GM12878 (cell line): Measurements from ENCODE around the gene GPR68. TPM values are rescaled to one million over a fixed set of nuclear protein-coding genes. Genes with fewer than 3 reads are reported as not detected.
A peak's percentile ranks its signal among the peaks of the same experiment; 100 is the strongest.

ENCODE experiments used
- ASH2L ChIP-seq: fragments of 300-600, 200-600 bp; sonication (generic); IDR thresholded peaks from 2 replicates; pipeline ENCODE4 v1.6.1; 2017; ENCODE audit warnings: low read depth, mild to moderate bottlenecking, borderline replicate concordance
- BRCA1 ChIP-seq: IDR thresholded peaks from 2 replicates; pipeline ENCODE4 v1.6.1; 2011; ENCODE audit warnings: low read depth, low read length, improper control_type of control experiment
- EED ChIP-seq: sonication (generic); IDR thresholded peaks from 2 replicates; pipeline ENCODE4 v1.6.1; 2016; ENCODE audit warnings: antibody characterized with exemption, low read depth
- IKZF2 ChIP-seq, 2 experiments: fragments of 450-650 bp; IDR thresholded peaks; 2 replicates each; pipeline ENCODE4 v1.6.1; 2017; ENCODE audit warnings: mild to moderate bottlenecking in 2 of 2, moderate library complexity in 2 of 2
- IRF4 ChIP-seq: IDR thresholded peaks from 2 replicates; pipeline ENCODE4 v1.6.1; 2011; ENCODE audit warnings: low read depth, low read length
- JUND ChIP-seq: IDR thresholded peaks from 2 replicates; pipeline ENCODE4 v1.6.1; 2012; ENCODE audit warnings: low read depth, mild to moderate bottlenecking, low read length, improper control_type of control experiment, moderate library complexity
- NFYA ChIP-seq: IDR thresholded peaks from 2 replicates; pipeline ENCODE4 v1.6.1; 2011; ENCODE audit warnings: low read depth, mild to moderate bottlenecking, low read length, improper control_type of control experiment, borderline replicate concordance
- RAD21 ChIP-seq: IDR thresholded peaks from 2 replicates; pipeline ENCODE4 v1.6.1; 2011; ENCODE audit warnings: mild to moderate bottlenecking, low read depth, low read length, moderate library complexity; ENCODE audit not compliant: insufficient read depth
- RBBP5 ChIP-seq: fragments of 200-600 bp; sonication (generic); conservative IDR thresholded peaks from 2 replicates; pipeline ENCODE4 v1.6.1; 2016
- SIN3A ChIP-seq: IDR thresholded peaks from 2 replicates; pipeline ENCODE4 v1.6.1; 2012; ENCODE audit warnings: low read depth, low read length, improper control_type of control experiment
- SP1 ChIP-seq: IDR thresholded peaks from one replicate; pipeline ENCODE4 v1.6.1; 2011; ENCODE audit warnings: low read depth, low read length
- TCF12 ChIP-seq: IDR thresholded peaks from 2 replicates; pipeline ENCODE4 v1.6.1; 2011; ENCODE audit warnings: low read depth, mild to moderate bottlenecking, low read length
- ZNF217 ChIP-seq: fragments of 450-650 bp; IDR thresholded peaks from 2 replicates; pipeline ENCODE4 v1.6.1; 2017; ENCODE audit warnings: antibody characterized with exemption, mild to moderate bottlenecking
- polyA plus RNA-seq, 11 experiments: library from polyadenylated mRNA; depleted of rRNA in 4 of 11; unstranded in 6 of 11; stranded (reverse) in 5 of 11; fragments of >200 nt; fragmentation: Nextera tagmentation in 4 of 11; fragmentation: Illumina TruSeq in 1 of 11; extraction: Ambion mirVana in 4 of 11; extraction: Trizol in 1 of 11; gene quantifications; 1 replicate in 1 of 11; 2 replicates in 10 of 11; pipeline versions ENCODE4 v1.2.1 to v1.2.3, GENCODE V29; 2011 to 2016; ENCODE audit warnings: inconsistent platforms in 2 of 11, missing spikeins in 2 of 11, low read depth in 1 of 11
- total RNA-seq, 4 experiments: library from RNA; depleted of rRNA in 3 of 4; stranded (reverse); fragments of >200 nt in 3 of 4; fragmentation: Illumina TruSeq in 1 of 4; extraction: Trizol in 1 of 4; gene quantifications; 2 replicates each; pipeline versions ENCODE4 v1.2.1 to v1.2.3, GENCODE V29; 2013 to 2021
- TF ChIP-seq, protein P1 (sequence below): fragments of 450-650 bp; conservative IDR thresholded peaks from 2 replicates; pipeline ENCODE4 v1.6.1; 2017; ENCODE audit warnings: mild to moderate bottlenecking, moderate library complexity
- TF ChIP-seq, protein P2 (sequence below), 3 experiments: IDR thresholded peaks in 2 of 3; conservative IDR thresholded peaks in 1 of 3; 2 replicates each; pipeline ENCODE4 v1.5.1; 2011; ENCODE audit warnings: low read depth in 3 of 3, low read length in 3 of 3, mild to moderate bottlenecking in 3 of 3, control low read depth in 2 of 3, moderate library complexity in 2 of 3, inconsistent platforms in 1 of 3, mixed read lengths in 1 of 3; ENCODE audit not compliant: control insufficient read depth in 2 of 3, insufficient read depth in 1 of 3; ENCODE audit errors: extremely low read depth in 1 of 3

Gene GPR68
- total and polyA plus RNA-seq, 10 of the 15 experiments (the other 5 are each of a cell fraction or from before 2014, with no cell fraction given), result 0.06 to 3.4 (median 1.8) TPM

DNA sequence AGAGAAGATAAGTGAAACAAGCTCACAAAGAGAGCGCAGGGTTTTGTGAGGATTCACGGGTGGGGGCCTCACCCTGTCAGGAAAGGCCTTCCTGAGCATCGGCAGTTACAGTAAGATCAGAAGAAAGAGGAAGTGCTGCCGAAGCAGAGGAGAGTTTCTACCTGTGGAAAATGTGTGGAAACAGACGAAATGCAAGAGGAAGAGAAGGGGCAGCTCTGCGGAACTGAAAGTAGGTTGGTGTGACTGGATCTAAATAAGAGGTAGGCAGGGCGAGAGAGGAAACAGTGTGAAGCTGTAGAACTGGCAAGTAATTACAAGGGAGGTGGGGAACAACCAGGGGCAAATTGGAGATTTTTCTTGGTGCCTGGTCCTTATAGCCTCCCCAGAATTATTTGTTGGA is 2.6 kb downstream of the GPR68 start (continued):
- TF ChIP-seq RBBP5 (no peak), ASH2L (no peak), NFYA (no peak), IKZF2 (IDR thresholded peaks at IDR 0.05) (peak; percentile 99), ZNF217 (0 out of 2 replicates have a peak, but pooled peaks have one; percentile 50), SP1 (no peak), BRCA1 (no peak), SIN3A (no peak), EED (peak; percentile 99), RAD21 (no peak), TCF12 (no peak), IRF4 (peak; percentile 92), JUND (peak; percentile 40; the same call in 1 of the 2 replicates)
- TF ChIP-seq, protein P1, sequence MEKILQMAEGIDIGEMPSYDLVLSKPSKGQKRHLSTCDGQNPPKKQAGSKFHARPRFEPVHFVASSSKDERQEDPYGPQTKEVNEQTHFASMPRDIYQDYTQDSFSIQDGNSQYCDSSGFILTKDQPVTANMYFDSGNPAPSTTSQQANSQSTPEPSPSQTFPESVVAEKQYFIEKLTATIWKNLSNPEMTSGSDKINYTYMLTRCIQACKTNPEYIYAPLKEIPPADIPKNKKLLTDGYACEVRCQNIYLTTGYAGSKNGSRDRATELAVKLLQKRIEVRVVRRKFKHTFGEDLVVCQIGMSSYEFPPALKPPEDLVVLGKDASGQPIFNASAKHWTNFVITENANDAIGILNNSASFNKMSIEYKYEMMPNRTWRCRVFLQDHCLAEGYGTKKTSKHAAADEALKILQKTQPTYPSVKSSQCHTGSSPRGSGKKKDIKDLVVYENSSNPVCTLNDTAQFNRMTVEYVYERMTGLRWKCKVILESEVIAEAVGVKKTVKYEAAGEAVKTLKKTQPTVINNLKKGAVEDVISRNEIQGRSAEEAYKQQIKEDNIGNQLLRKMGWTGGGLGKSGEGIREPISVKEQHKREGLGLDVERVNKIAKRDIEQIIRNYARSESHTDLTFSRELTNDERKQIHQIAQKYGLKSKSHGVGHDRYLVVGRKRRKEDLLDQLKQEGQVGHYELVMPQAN, result no peak
- TF ChIP-seq, protein P2, sequence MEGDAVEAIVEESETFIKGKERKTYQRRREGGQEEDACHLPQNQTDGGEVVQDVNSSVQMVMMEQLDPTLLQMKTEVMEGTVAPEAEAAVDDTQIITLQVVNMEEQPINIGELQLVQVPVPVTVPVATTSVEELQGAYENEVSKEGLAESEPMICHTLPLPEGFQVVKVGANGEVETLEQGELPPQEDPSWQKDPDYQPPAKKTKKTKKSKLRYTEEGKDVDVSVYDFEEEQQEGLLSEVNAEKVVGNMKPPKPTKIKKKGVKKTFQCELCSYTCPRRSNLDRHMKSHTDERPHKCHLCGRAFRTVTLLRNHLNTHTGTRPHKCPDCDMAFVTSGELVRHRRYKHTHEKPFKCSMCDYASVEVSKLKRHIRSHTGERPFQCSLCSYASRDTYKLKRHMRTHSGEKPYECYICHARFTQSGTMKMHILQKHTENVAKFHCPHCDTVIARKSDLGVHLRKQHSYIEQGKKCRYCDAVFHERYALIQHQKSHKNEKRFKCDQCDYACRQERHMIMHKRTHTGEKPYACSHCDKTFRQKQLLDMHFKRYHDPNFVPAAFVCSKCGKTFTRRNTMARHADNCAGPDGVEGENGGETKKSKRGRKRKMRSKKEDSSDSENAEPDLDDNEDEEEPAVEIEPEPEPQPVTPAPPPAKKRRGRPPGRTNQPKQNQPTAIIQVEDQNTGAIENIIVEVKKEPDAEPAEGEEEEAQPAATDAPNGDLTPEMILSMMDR (IDR thresholded peaks at IDR 0.05 in 2 of 3, conservative IDR thresholded peaks at IDR 0.05 in 1 of 3; ENCODE audit: control insufficient read depth in 2 of 3, extremely low read depth in 1 of 3, insufficient read depth in 1 of 3, low read depth in 3 of 3, low read length in 3 of 3), result no peak
